Sigmoid colon (tissue), 7 donors: Measurements from ENCODE around the gene MMP21. TPM values are rescaled to one million over a fixed set of nuclear protein-coding genes. Genes with fewer than 3 reads are reported as not detected.

Experiments used
- DNase-seq: peaks from one replicate; pipeline ENCODE4 v3.0.0-alpha.2; 2019
- H3K27ac ChIP-seq, 4 donors: fragments of 200-600 bp; sonication (generic); one replicate each; pipeline ENCODE4 v1.5.1; 2016 to 2019; ENCODE audit warnings: mild to moderate bottlenecking in 1 of 4
- H3K27me3 ChIP-seq, 3 donors: fragments of 200-600 bp; sonication (generic); one replicate each; pipeline ENCODE4 v1.5.1; 2019; ENCODE audit warnings: mild to moderate bottlenecking in 1 of 3
- H3K36me3 ChIP-seq, 4 donors: fragments of 200-600 bp; sonication (generic); one replicate each; pipeline ENCODE4 v1.5.1; 2016 to 2019
- H3K4me1 ChIP-seq, 4 donors: fragments of 200-600 bp; sonication (generic); one replicate each; pipeline ENCODE4 v1.5.1; 2017 to 2019
- H3K4me3 ChIP-seq, 4 donors: fragments of 200-600 bp; sonication (generic); one replicate each; pipeline ENCODE4 v1.5.1; 2017 to 2019; ENCODE audit warnings: mild to moderate bottlenecking in 2 of 4, moderate library complexity in 1 of 4
- H3K9me3 ChIP-seq, 4 donors: fragments of 200-600 bp in 3 of 4; sonication (generic) in 3 of 4; one replicate each; pipeline versions ENCODE4 v1.5.1 to v1.6.1; 2013 to 2019
- EP300 ChIP-seq, 4 donors: sonication (generic); formaldehyde crosslinking; IDR thresholded peaks; one replicate each; pipeline ENCODE4 v1.6.1; 2017; ENCODE audit warnings: antibody characterized with exemption in 4 of 4
- POLR2A ChIP-seq, 2 donors: fragments of 450-650 bp; IDR thresholded peaks; one replicate each; pipeline ENCODE4 v1.6.1; 2016; ENCODE audit warnings: antibody characterized with exemption in 2 of 2, mild to moderate bottlenecking in 2 of 2, moderate library complexity in 2 of 2
- POLR2AphosphoS5 ChIP-seq, 4 donors: sonication (generic); formaldehyde crosslinking; IDR thresholded peaks; one replicate each; pipeline ENCODE4 v1.6.1; 2017; ENCODE audit warnings: antibody characterized with exemption in 4 of 4
- WGBS, 2 donors: extraction: QIAGEN DNeasy Blood & Tissue Kit; methylation state at CpG; one replicate each; pipeline ENCODE4 v1.1.7; 2013; 5-methylcytosine and 5-hydroxymethylcytosine counted together
- intact Hi-C: fragments of 100-400 bp; cut with DNase I; formaldehyde crosslinking; loops from one replicate; pipeline ENCODE4 v1.15.1; 2023
- polyA plus RNA-seq, 3 donors: library from polyadenylated mRNA; stranded (reverse); fragments of 200-250 nt; gene quantifications; one replicate each; pipeline ENCODE4 v1.2.3, GENCODE V29; 2013
- total RNA-seq, 4 donors: library from RNA; depleted of rRNA; stranded (reverse); fragments of >200 nt; gene quantifications; one replicate each; pipeline ENCODE4 v1.1.0, GENCODE V29; 2016
- TF ChIP-seq, protein P1 (sequence below), 4 experiments: fragments of 450-650 bp in 3 of 4; fragments of 200-600 bp in 1 of 4; IDR thresholded peaks; one replicate each; pipeline ENCODE4 v1.5.1; 2016 to 2019; ENCODE audit warnings: antibody characterized with exemption in 4 of 4, mild to moderate bottlenecking in 3 of 4, moderate library complexity in 2 of 4
- donor health status: healthy with polysubstance abuse.
- donor health status: Bipolar disorder and iron deficiency.
- donor health status: healthy.

The MMP21 gene
- total and polyA plus RNA-seq, 7 donors = 0.07 to 0.33 TPM; not detected in 5

DNA sequence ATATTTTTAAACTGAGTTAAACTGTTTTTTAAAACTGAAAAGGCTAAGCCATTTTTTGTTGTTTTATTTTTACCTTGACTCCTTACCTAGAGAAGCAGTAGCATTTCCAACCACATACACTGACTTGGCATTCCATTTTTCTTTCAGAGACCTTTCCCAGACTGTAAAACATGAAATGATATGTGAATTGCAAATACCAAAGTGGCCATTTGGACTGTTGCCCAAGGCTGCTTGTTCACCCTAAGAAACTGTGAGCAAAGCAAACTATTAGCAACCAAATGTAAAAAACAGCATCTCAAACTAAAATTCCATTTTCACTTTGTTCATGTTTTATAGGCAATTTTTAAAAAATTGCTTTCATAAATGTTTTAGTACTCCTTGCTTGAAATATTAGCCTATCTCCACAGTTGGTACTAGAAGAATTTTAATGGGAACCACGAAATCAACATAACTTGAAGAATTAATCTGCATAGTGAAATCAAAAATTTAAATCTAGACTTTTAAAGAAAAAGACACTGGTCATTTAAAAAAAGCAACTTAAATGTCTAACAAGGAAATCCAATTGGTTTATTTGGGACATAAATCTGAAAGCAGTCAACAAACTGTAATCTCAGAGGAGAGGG lies 36.6 kb upstream of the MMP21 start:
- Histone ChIP-seq H3K27ac (no peak overlapping the region), H3K36me3 (peaks cover 7 to 89% (median 42%) of the 10 kb centered on the region in 4 donors), H3K9me3 (no peaks in the 10 kb centered on the region), H3K4me3 (no peak overlapping the region), H3K27me3 (no peaks in the 10 kb centered on the region), H3K4me1 (no peaks in the 10 kb centered on the region)
- WGBS, 2 donors = 92 to 93% methylated on average over 1 of the region's 1 CpG
- intact Hi-C loops = no loop called here
- DNase-seq = no peak
- TF ChIP-seq POLR2AphosphoS5 (IDR thresholded peaks at IDR 0.05) = no peak
- TF ChIP-seq POLR2A (IDR thresholded peaks at IDR 0.05) = no peak
- TF ChIP-seq EP300 (IDR thresholded peaks at IDR 0.05) = no peak
- TF ChIP-seq, protein P1, sequence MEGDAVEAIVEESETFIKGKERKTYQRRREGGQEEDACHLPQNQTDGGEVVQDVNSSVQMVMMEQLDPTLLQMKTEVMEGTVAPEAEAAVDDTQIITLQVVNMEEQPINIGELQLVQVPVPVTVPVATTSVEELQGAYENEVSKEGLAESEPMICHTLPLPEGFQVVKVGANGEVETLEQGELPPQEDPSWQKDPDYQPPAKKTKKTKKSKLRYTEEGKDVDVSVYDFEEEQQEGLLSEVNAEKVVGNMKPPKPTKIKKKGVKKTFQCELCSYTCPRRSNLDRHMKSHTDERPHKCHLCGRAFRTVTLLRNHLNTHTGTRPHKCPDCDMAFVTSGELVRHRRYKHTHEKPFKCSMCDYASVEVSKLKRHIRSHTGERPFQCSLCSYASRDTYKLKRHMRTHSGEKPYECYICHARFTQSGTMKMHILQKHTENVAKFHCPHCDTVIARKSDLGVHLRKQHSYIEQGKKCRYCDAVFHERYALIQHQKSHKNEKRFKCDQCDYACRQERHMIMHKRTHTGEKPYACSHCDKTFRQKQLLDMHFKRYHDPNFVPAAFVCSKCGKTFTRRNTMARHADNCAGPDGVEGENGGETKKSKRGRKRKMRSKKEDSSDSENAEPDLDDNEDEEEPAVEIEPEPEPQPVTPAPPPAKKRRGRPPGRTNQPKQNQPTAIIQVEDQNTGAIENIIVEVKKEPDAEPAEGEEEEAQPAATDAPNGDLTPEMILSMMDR (IDR thresholded peaks at IDR 0.05) = no peak

DNA sequence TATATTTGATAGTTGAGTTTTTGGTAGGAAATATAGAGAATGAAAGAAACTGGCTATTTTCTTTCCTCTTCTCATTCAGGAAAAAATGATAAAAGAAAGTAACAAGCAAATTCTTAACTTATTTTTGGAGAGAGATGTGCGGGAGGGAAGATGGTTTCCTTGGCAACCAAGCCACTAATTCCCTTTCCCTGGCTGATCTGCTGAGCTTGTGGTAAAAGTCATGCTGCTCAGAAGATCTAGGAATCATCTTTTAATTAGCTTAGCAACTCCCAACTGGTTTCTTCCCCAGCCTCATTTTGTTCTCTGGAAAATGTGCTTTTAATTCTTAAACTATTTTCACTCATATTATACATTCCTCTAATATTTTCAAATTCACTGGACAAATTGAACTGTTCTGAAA lies 35.6 kb upstream of the MMP21 start:
- 96 to 98% methylated on average over 1 of the region's 1 CpG for WGBS, 2 donors
- peaks cover 7 to 97% (median 47%) of the 10 kb centered on the region in 4 donors for H3K36me3 ChIP-seq
- no peak overlapping the region for H3K4me3 ChIP-seq
- no peak overlapping the region for H3K27ac ChIP-seq
- intact Hi-C loops = no loop called here
- H3K4me1 ChIP-seq = no peaks in the 10 kb centered on the region
- H3K27me3 ChIP-seq = no peaks in the 10 kb centered on the region
- DNase-seq = no peak
- no peak for TF ChIP-seq EP300 (IDR thresholded peaks at IDR 0.05)
- no peak for TF ChIP-seq POLR2AphosphoS5 (IDR thresholded peaks at IDR 0.05)
- TF ChIP-seq POLR2A (IDR thresholded peaks at IDR 0.05) = no peak
- TF ChIP-seq, protein P1 (IDR thresholded peaks at IDR 0.05) = no peak
- H3K9me3 ChIP-seq = no peaks in the 10 kb centered on the region

DNA sequence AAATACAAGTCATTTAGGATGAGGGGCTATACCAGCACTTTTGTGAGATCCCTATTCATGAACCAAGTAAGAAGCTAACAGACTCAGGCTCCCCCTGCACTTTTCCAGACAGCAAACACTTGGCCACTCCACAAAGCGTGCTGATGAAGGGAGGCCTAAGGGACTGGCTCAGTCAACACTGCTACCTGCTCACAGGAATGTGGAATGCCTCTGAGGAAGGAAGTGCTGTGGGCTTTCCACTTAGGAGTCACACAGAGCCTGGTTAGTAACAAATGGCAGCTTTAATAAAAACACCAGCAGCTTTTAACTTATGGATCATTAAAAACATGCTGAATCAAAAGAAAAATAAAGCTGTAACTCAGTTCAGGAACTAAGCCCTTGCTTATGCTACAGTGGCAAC lies 32.4 kb upstream of the MMP21 start:
- Histone ChIP-seq H3K27me3 (no peaks in the 10 kb centered on the region), H3K36me3 (peaks cover 0 to 91% (median 32%) of the 10 kb centered on the region in 4 donors), H3K9me3 (no peaks in the 10 kb centered on the region), H3K4me3 (no peak overlapping the region), H3K27ac (no peak overlapping the region), H3K4me1 (no peaks in the 10 kb centered on the region)
- WGBS, 2 donors = 88 to 90% methylated on average over 1 of the region's 1 CpG
- no peak for DNase-seq
- TF ChIP-seq POLR2A (IDR thresholded peaks at IDR 0.05) = no peak
- TF ChIP-seq, protein P1 (IDR thresholded peaks at IDR 0.05) = no peak
- TF ChIP-seq POLR2AphosphoS5 (IDR thresholded peaks at IDR 0.05) = no peak
- TF ChIP-seq EP300 (IDR thresholded peaks at IDR 0.05) = no peak
- intact Hi-C loops = no loop called here

DNA sequence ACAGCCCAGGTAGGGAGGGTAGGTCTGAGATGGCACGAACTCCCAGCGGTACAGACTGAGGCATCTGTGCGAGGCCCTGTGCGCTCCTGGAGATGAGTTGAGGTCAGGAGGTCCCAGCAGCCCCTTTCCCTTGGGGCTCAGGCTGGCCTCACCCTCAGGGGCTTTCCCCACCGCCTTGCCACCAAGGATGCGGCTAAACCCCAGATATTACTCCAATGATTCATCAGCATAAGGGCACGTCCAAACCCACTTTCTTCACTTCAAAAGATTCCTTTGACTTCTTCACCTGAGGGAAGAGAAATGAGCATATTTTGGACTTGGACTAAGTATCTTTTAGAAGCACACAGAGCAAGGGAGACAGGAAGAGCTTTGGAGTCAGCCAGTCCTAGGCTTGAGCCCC lies 27.1 kb upstream of the MMP21 start:
- Histone ChIP-seq H3K27me3 (no peaks in the 10 kb centered on the region), H3K36me3 (peaks cover 5 to 76% (median 20%) of the 10 kb centered on the region in 4 donors), H3K9me3 (no peaks in the 10 kb centered on the region), H3K27ac (no peak overlapping the region), H3K4me3 (no peak overlapping the region), H3K4me1 (no peaks in the 10 kb centered on the region)
- no peak for TF ChIP-seq POLR2AphosphoS5 (IDR thresholded peaks at IDR 0.05)
- no peak for TF ChIP-seq EP300 (IDR thresholded peaks at IDR 0.05)
- TF ChIP-seq POLR2A (IDR thresholded peaks at IDR 0.05) = no peak
- TF ChIP-seq, protein P1 (IDR thresholded peaks at IDR 0.05) = no peak
- no peak for DNase-seq
- intact Hi-C loops = no loop called here
- WGBS, 2 donors = 94 to 95% methylated on average over 7 of the region's 7 CpGs

DNA sequence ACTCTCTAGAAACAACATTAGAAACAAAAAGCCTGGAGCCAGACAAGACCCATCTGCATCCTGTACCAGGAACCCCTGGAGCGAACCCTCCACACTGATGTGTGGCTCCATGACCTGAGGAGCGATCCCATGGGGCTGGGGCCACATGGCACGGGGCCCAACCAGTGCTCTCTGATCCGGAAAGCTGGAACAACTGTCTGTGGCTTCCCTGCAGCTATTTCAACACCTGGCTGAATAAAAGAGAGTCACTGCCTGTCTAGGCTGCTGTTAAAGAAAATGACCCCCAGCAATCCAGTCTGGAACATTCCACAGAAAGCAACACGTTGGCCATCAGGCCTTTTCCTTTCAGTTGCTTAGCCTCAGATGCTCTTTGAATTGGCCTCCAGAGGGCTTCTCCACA lies 26.5 kb upstream of the MMP21 start:
- Histone ChIP-seq H3K36me3 (peaks cover 5 to 76% (median 17%) of the 10 kb centered on the region in 4 donors), H3K4me1 (no peaks in the 10 kb centered on the region), H3K27me3 (no peaks in the 10 kb centered on the region), H3K9me3 (no peaks in the 10 kb centered on the region), H3K4me3 (no peak overlapping the region), H3K27ac (no peak overlapping the region)
- TF ChIP-seq POLR2AphosphoS5 (IDR thresholded peaks at IDR 0.05) (no peak), POLR2A (IDR thresholded peaks at IDR 0.05) (no peak), EP300 (IDR thresholded peaks at IDR 0.05) (no peak)
- TF ChIP-seq, protein P1 (IDR thresholded peaks at IDR 0.05) = no peak
- intact Hi-C loops = no loop called here
- 88 to 91% methylated on average over 5 of the region's 5 CpGs for WGBS, 2 donors
- DNase-seq = no peak
